HepG2 (cell line): ENCODE data around the gene SIRT6. TPM values are rescaled to one million over a fixed set of nuclear protein-coding genes. Genes with fewer than 3 reads are reported as not detected.
A peak's percentile ranks its signal among the peaks of the same experiment; 100 is the strongest.

Experiments used
- PHF21A ChIP-seq: sonication (generic); formaldehyde crosslinking; IDR thresholded peaks from 2 replicates; pipeline ENCODE4 v1.5.0; 2020; ENCODE audit warnings: mild to moderate bottlenecking, missing genetic modification reagents
- RXRB ChIP-seq: IDR thresholded peaks from 2 replicates; pipeline ENCODE4 v1.6.1; 2016; ENCODE audit warnings: borderline replicate concordance, missing genetic modification reagents, missing compliant biosample characterization
- ZC3H13 ChIP-seq: sonication (generic); formaldehyde crosslinking; IDR thresholded peaks from 2 replicates; pipeline ENCODE4 v1.8.1; 2023; ENCODE audit warnings: mild to moderate bottlenecking, missing genetic modification reagents, moderate library complexity
- ZNF350 ChIP-seq: sonication (generic); formaldehyde crosslinking; IDR thresholded peaks from 2 replicates; pipeline ENCODE4 v1.4.0; 2020; ENCODE audit warnings: mild to moderate bottlenecking, low read depth, missing genetic modification reagents, borderline replicate concordance
- polyA plus RNA-seq, 8 experiments: library from polyadenylated mRNA; depleted of rRNA in 3 of 8; stranded (reverse) in 7 of 8; unstranded in 1 of 8; fragments of >200 nt; fragmentation: Illumina TruSeq in 4 of 8; extraction: Trizol in 4 of 8; gene quantifications; 2 replicates each; pipeline versions ENCODE4 v1.2.1 to v1.2.3, GENCODE V29; 2011 to 2016; ENCODE audit warnings: low read depth in 4 of 8, missing spikeins in 1 of 8, mixed read lengths in 1 of 8; ENCODE audit not compliant: insufficient read depth in 1 of 8
- total RNA-seq, 5 experiments: library from RNA; depleted of rRNA; stranded (reverse); fragments of >200 nt; fragmentation: Illumina TruSeq; extraction: Trizol; gene quantifications; 2 replicates each; pipeline ENCODE4 v1.2.3, GENCODE V29; 2016; ENCODE audit warnings: low read depth in 1 of 5
- TF ChIP-seq, protein P1 (sequence below): sonication (generic); formaldehyde crosslinking; IDR thresholded peaks from one replicate; pipeline ENCODE4 v1.5.1; 2020; ENCODE audit warnings: mild to moderate bottlenecking, missing genetic modification reagents; ENCODE audit errors: not compliant biosample characterization
- TF ChIP-seq, protein P2 (sequence below): sonication (generic); formaldehyde crosslinking; IDR thresholded peaks from 2 replicates; pipeline ENCODE4 v1.5.1; 2020; ENCODE audit warnings: mild to moderate bottlenecking, missing genetic modification reagents, moderate library complexity
- TF ChIP-seq, protein P3 (sequence below): IDR thresholded peaks from 2 replicates; pipeline ENCODE4 v1.6.1; 2016; ENCODE audit warnings: low read depth
- TF ChIP-seq, protein P4 (sequence below): sonication (generic); formaldehyde crosslinking; IDR thresholded peaks from 2 replicates; pipeline ENCODE4 v1.5.0; 2020; ENCODE audit warnings: mild to moderate bottlenecking, missing genetic modification reagents, borderline replicate concordance
- TF ChIP-seq, protein P5 (sequence below): sonication (generic); formaldehyde crosslinking; IDR thresholded peaks from 2 replicates; pipeline ENCODE4 v1.5.1; 2020; ENCODE audit warnings: mild to moderate bottlenecking, moderate library complexity, missing genetic modification reagents

Gene SIRT6
- total and polyA plus RNA-seq, 2 of the 13 experiments (the other 11 are each of a cell fraction or from before 2014, with no cell fraction given), result 11.0 to 18.4 TPM

DNA sequence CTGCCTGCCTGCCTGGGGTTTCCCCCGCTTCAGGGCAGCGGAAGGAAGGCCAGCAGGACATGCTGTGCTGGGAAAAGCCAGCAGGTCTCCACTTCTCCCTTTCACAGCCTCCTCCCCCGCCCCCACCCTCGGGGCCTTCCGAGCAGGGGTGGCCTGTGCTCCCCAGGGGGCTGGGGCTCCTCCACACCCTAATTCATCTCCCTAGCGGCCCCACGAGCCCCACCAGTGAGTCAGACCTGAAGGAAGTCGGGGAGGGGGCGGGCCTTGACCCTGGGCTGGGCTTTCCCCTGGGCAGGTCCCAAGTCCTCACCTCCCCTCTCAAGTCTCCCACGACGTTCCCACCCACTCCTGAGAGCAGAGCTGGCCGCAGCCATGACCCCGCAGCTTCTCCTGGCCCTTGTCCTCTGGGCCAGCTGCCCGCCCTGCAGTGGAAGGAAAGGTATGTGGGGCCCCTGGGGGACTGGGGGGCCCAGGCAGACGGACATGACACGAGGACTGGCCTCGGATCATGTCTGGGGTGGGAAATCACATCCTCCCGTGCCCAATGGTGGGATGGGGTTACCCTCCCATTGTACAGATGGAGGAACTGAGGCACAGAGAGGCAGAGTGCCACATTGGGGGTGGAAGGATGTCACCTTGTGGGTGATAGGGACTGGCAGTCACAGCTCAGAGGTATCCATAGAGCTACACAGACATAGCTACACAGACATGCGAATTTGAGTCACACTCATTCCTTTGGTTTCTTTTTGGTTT, 47.0 kb upstream of the SIRT6 start, which contains the start of gene EBI3 (continued):
- TF ChIP-seq, protein P1, sequence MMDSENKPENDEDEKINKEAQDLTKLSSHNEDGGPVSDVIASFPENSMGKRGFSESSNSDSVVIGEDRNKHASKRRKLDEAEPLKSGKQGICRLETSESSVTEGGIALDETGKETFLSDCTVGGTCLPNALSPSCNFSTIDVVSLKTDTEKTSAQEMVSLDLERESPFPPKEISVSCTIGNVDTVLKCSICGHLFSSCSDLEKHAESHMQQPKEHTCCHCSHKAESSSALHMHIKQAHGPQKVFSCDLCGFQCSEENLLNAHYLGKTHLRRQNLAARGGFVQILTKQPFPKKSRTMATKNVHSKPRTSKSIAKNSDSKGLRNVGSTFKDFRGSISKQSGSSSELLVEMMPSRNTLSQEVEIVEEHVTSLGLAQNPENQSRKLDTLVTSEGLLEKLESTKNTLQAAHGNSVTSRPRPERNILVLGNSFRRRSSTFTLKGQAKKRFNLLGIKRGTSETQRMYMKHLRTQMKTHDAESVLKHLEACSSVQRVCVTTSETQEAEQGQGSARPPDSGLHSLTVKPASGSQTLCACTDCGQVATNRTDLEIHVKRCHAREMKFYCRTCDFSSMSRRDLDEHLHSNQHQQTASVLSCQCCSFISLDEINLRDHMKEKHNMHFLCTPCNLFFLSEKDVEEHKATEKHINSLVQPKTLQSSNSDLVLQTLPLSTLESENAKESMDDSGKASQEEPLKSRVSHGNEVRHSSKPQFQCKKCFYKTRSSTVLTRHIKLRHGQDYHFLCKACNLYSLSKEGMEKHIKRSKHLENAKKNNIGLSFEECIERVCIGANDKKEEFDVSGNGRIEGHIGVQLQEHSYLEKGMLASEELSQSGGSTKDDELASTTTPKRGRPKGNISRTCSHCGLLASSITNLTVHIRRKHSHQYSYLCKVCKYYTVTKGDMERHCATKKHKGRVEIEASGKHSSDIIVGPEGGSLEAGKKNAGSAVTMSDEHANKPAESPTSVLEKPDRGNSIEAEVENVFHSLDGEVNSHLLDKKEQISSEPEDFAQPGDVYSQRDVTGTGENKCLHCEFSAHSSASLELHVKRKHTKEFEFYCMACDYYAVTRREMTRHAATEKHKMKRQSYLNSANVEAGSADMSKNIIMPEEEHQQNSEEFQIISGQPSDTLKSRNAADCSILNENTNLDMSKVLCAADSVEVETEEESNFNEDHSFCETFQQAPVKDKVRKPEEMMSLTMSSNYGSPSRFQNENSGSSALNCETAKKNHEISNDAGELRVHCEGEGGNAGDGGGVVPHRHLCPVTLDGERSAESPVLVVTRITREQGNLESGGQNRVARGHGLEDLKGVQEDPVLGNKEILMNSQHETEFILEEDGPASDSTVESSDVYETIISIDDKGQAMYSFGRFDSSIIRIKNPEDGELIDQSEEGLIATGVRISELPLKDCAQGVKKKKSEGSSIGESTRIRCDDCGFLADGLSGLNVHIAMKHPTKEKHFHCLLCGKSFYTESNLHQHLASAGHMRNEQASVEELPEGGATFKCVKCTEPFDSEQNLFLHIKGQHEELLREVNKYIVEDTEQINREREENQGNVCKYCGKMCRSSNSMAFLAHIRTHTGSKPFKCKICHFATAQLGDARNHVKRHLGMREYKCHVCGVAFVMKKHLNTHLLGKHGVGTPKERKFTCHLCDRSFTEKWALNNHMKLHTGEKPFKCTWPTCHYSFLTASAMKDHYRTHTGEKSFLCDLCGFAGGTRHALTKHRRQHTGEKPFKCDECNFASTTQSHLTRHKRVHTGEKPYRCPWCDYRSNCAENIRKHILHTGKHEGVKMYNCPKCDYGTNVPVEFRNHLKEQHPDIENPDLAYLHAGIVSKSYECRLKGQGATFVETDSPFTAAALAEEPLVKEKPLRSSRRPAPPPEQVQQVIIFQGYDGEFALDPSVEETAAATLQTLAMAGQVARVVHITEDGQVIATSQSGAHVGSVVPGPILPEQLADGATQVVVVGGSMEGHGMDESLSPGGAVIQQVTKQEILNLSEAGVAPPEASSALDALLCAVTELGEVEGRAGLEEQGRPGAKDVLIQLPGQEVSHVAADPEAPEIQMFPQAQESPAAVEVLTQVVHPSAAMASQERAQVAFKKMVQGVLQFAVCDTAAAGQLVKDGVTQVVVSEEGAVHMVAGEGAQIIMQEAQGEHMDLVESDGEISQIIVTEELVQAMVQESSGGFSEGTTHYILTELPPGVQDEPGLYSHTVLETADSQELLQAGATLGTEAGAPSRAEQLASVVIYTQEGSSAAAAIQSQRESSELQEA (CRISPR knock-in tag), result peak; percentile 83
- 0 out of 2 replicates have a peak, but pooled peaks have one; percentile 19 for TF ChIP-seq PHF21A
- peak; percentile 55; the same call in 1 of the 2 replicates for TF ChIP-seq RXRB (CRISPR knock-in tag)
- TF ChIP-seq, protein P2, sequence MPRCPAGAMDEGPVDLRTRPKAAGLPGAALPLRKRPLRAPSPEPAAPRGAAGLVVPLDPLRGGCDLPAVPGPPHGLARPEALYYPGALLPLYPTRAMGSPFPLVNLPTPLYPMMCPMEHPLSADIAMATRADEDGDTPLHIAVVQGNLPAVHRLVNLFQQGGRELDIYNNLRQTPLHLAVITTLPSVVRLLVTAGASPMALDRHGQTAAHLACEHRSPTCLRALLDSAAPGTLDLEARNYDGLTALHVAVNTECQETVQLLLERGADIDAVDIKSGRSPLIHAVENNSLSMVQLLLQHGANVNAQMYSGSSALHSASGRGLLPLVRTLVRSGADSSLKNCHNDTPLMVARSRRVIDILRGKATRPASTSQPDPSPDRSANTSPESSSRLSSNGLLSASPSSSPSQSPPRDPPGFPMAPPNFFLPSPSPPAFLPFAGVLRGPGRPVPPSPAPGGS, result peak; percentile 84; the same call in 1 of the 2 replicates
- TF ChIP-seq, protein P3, sequence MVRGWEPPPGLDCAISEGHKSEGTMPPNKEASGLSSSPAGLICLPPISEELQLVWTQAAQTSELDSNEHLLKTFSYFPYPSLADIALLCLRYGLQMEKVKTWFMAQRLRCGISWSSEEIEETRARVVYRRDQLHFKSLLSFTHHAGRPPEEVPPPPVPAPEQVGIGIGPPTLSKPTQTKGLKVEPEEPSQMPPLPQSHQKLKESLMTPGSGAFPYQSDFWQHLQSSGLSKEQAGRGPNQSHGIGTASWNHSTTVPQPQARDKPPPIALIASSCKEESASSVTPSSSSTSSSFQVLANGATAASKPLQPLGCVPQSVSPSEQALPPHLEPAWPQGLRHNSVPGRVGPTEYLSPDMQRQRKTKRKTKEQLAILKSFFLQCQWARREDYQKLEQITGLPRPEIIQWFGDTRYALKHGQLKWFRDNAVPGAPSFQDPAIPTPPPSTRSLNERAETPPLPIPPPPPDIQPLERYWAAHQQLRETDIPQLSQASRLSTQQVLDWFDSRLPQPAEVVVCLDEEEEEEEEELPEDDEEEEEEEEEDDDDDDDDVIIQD (CRISPR knock-in tag), result no peak
- no peak for TF ChIP-seq ZC3H13 (CRISPR knock-in tag)
- TF ChIP-seq, protein P4, sequence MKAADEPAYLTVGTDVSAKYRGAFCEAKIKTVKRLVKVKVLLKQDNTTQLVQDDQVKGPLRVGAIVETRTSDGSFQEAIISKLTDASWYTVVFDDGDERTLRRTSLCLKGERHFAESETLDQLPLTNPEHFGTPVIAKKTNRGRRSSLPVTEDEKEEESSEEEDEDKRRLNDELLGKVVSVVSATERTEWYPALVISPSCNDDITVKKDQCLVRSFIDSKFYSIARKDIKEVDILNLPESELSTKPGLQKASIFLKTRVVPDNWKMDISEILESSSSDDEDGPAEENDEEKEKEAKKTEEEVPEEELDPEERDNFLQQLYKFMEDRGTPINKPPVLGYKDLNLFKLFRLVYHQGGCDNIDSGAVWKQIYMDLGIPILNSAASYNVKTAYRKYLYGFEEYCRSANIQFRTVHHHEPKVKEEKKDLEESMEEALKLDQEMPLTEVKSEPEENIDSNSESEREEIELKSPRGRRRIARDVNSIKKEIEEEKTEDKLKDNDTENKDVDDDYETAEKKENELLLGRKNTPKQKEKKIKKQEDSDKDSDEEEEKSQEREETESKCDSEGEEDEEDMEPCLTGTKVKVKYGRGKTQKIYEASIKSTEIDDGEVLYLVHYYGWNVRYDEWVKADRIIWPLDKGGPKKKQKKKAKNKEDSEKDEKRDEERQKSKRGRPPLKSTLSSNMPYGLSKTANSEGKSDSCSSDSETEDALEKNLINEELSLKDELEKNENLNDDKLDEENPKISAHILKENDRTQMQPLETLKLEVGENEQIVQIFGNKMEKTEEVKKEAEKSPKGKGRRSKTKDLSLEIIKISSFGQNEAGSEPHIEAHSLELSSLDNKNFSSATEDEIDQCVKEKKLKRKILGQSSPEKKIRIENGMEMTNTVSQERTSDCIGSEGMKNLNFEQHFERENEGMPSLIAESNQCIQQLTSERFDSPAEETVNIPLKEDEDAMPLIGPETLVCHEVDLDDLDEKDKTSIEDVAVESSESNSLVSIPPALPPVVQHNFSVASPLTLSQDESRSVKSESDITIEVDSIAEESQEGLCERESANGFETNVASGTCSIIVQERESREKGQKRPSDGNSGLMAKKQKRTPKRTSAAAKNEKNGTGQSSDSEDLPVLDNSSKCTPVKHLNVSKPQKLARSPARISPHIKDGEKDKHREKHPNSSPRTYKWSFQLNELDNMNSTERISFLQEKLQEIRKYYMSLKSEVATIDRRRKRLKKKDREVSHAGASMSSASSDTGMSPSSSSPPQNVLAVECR (CRISPR knock-in tag), result 0 out of 2 replicates have a peak, but pooled peaks have one; percentile 10
- peak; percentile 21; the same call in 1 of the 2 replicates for TF ChIP-seq ZNF350 (CRISPR knock-in tag)
- TF ChIP-seq, protein P5, sequence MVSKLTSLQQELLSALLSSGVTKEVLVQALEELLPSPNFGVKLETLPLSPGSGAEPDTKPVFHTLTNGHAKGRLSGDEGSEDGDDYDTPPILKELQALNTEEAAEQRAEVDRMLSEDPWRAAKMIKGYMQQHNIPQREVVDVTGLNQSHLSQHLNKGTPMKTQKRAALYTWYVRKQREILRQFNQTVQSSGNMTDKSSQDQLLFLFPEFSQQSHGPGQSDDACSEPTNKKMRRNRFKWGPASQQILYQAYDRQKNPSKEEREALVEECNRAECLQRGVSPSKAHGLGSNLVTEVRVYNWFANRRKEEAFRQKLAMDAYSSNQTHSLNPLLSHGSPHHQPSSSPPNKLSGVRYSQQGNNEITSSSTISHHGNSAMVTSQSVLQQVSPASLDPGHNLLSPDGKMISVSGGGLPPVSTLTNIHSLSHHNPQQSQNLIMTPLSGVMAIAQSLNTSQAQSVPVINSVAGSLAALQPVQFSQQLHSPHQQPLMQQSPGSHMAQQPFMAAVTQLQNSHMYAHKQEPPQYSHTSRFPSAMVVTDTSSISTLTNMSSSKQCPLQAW, result peak; percentile 58
